KMS-11 (cell line): ENCODE results near the gene STXBP5.

Experiments
- H2AFZ ChIP-seq: fragments of 200-600 bp; sonication (generic); 2 replicates; pipeline ENCODE4 v1.6.1; 2016; ENCODE audit warnings: antibody characterized with exemption, mixed run types, low read depth
- H3K27ac ChIP-seq: fragments of 200-600 bp; sonication (generic); 2 replicates; pipeline ENCODE4 v1.6.1; 2016; ENCODE audit warnings: mild to moderate bottlenecking, mixed run types
- H3K27me3 ChIP-seq: fragments of 200-600 bp; sonication (generic); 2 replicates; pipeline ENCODE4 v1.6.1; 2017; ENCODE audit warnings: mild to moderate bottlenecking, low read depth, mixed run types, moderate library complexity; ENCODE audit not compliant: insufficient read depth
- H3K36me3 ChIP-seq: fragments of 200-600 bp; sonication (generic); 2 replicates; pipeline ENCODE4 v1.6.1; 2017; ENCODE audit warnings: mild to moderate bottlenecking, mixed run types; ENCODE audit not compliant: insufficient read depth
- H3K4me1 ChIP-seq: fragments of 200-600 bp; sonication (generic); 2 replicates; pipeline ENCODE4 v1.6.1; 2016; ENCODE audit warnings: mild to moderate bottlenecking, low read depth, mixed run types; ENCODE audit not compliant: poor library complexity, severe bottlenecking
- H3K4me2 ChIP-seq: fragments of 200-600 bp; sonication (generic); 2 replicates; pipeline ENCODE4 v1.7.0; 2016; ENCODE audit warnings: mild to moderate bottlenecking, mixed run types
- H3K4me3 ChIP-seq: fragments of 200-600 bp; sonication (generic); IDR thresholded peaks from 2 replicates; pipeline ENCODE4 v1.6.1; 2017; ENCODE audit warnings: low read depth, low read length, mixed read lengths; ENCODE audit not compliant: insufficient read depth
- H3K79me2 ChIP-seq: fragments of 200-600 bp; sonication (generic); 2 replicates; pipeline ENCODE4 v1.6.1; 2016; ENCODE audit warnings: low read depth, mixed run types; ENCODE audit not compliant: insufficient read depth
- H3K9ac ChIP-seq: fragments of 200-600 bp; sonication (generic); 2 replicates; pipeline ENCODE4 v1.6.1; 2016; ENCODE audit warnings: mild to moderate bottlenecking, mixed run types
- H4K20me1 ChIP-seq: fragments of 200-600 bp; sonication (generic); 2 replicates; pipeline ENCODE4 v1.6.1; 2016; ENCODE audit warnings: mild to moderate bottlenecking, mixed run types; ENCODE audit not compliant: insufficient read depth
- CTCF ChIP-seq: fragments of 200-600 bp; sonication (generic); conservative IDR thresholded peaks from 2 replicates; pipeline ENCODE4 v1.6.1; 2017; ENCODE audit warnings: low read depth, mild to moderate bottlenecking, antibody characterized with exemption, low read length, moderate library complexity, mixed read lengths

STXBP5 gene

GRCh38 chr6:147161253-147161973 lies 42.8 kb upstream of the STXBP5 start:
- H4K20me1 ChIP-seq: no peaks in the 10 kb centered on the region
- H2AFZ ChIP-seq: no peak overlapping the region
- no peaks in the 10 kb centered on the region for H3K27me3 ChIP-seq
- H3K27ac ChIP-seq: no peak overlapping the region
- TF ChIP-seq CTCF: no peak
- H3K36me3 ChIP-seq: no peaks in the 10 kb centered on the region
- H3K79me2 ChIP-seq: no peaks in the 10 kb centered on the region
- H3K4me3 ChIP-seq: no peak overlapping the region
- H3K9ac ChIP-seq: no peak overlapping the region
- H3K4me1 ChIP-seq: no peaks in the 10 kb centered on the region
- no peak overlapping the region for H3K4me2 ChIP-seq

- no peaks in the 10 kb centered on the region for H3K4me1 ChIP-seq
- H3K36me3 ChIP-seq: no peaks in the 10 kb centered on the region
- H3K27me3 ChIP-seq: no peaks in the 10 kb centered on the region
- no peaks in the 10 kb centered on the region for H4K20me1 ChIP-seq
- TF ChIP-seq CTCF: no peak
- H3K9ac ChIP-seq: no peak overlapping the region
- H3K4me2 ChIP-seq: no peak overlapping the region
- no peak overlapping the region for H2AFZ ChIP-seq
- no peak overlapping the region for H3K27ac ChIP-seq
- no peaks in the 10 kb centered on the region for H3K79me2 ChIP-seq
- no peak overlapping the region for H3K4me3 ChIP-seq
Measured at GRCh38 chr6:147161974-147162495, 42.2 kb upstream of the STXBP5 start.

- Histone ChIP-seq H3K79me2 (no peaks in the 10 kb centered on the region), H2AFZ (no peak overlapping the region), H3K4me2 (no peak overlapping the region), H3K4me1 (no peaks in the 10 kb centered on the region), H3K9ac (no peak overlapping the region), H3K27me3 (no peaks in the 10 kb centered on the region), H3K4me3 (no peak overlapping the region), H3K27ac (no peak overlapping the region), H3K36me3 (no peaks in the 10 kb centered on the region), H4K20me1 (no peaks in the 10 kb centered on the region)
- TF ChIP-seq CTCF: no peak
Measured at GRCh38 chr6:147164761-147165160, 39.5 kb upstream of the STXBP5 start.

- Histone ChIP-seq H3K4me1 (no peaks in the 10 kb centered on the region), H3K4me2 (no peak overlapping the region), H3K36me3 (no peaks in the 10 kb centered on the region), H4K20me1 (no peaks in the 10 kb centered on the region), H3K27me3 (no peaks in the 10 kb centered on the region), H3K4me3 (no peak overlapping the region), H3K79me2 (no peaks in the 10 kb centered on the region), H3K27ac (no peak overlapping the region), H2AFZ (no peak overlapping the region), H3K9ac (no peak overlapping the region)
- no peak for TF ChIP-seq CTCF
Measured at GRCh38 chr6:147166360-147166944, 37.8 kb upstream of the STXBP5 start.
